Measurements from ENCODE around the gene ABTB2.

DNA sequence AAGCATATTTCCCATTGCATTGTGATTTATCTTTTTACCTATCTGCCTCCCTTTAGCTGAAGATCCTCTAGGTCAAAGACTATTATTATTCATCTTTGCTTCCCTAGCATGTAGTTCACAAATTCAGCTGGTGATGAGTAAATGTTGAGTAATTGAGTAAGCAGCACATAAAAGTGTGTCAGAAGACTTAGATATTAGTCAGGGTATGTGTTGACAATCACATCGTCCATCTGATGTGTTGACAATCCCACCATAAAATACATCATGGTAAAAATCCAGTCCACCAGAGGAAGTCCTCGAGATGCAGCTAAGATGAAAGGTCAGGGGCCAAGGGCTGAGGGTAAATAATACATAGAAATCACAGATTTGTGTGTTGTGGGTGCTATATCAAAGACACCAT is 22.9 kb upstream of the ABTB2 start:
- TF ChIP-seq, protein P1, sequence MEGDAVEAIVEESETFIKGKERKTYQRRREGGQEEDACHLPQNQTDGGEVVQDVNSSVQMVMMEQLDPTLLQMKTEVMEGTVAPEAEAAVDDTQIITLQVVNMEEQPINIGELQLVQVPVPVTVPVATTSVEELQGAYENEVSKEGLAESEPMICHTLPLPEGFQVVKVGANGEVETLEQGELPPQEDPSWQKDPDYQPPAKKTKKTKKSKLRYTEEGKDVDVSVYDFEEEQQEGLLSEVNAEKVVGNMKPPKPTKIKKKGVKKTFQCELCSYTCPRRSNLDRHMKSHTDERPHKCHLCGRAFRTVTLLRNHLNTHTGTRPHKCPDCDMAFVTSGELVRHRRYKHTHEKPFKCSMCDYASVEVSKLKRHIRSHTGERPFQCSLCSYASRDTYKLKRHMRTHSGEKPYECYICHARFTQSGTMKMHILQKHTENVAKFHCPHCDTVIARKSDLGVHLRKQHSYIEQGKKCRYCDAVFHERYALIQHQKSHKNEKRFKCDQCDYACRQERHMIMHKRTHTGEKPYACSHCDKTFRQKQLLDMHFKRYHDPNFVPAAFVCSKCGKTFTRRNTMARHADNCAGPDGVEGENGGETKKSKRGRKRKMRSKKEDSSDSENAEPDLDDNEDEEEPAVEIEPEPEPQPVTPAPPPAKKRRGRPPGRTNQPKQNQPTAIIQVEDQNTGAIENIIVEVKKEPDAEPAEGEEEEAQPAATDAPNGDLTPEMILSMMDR (IDR thresholded peaks at IDR 0.05): no peak
- TF ChIP-seq, protein P2, sequence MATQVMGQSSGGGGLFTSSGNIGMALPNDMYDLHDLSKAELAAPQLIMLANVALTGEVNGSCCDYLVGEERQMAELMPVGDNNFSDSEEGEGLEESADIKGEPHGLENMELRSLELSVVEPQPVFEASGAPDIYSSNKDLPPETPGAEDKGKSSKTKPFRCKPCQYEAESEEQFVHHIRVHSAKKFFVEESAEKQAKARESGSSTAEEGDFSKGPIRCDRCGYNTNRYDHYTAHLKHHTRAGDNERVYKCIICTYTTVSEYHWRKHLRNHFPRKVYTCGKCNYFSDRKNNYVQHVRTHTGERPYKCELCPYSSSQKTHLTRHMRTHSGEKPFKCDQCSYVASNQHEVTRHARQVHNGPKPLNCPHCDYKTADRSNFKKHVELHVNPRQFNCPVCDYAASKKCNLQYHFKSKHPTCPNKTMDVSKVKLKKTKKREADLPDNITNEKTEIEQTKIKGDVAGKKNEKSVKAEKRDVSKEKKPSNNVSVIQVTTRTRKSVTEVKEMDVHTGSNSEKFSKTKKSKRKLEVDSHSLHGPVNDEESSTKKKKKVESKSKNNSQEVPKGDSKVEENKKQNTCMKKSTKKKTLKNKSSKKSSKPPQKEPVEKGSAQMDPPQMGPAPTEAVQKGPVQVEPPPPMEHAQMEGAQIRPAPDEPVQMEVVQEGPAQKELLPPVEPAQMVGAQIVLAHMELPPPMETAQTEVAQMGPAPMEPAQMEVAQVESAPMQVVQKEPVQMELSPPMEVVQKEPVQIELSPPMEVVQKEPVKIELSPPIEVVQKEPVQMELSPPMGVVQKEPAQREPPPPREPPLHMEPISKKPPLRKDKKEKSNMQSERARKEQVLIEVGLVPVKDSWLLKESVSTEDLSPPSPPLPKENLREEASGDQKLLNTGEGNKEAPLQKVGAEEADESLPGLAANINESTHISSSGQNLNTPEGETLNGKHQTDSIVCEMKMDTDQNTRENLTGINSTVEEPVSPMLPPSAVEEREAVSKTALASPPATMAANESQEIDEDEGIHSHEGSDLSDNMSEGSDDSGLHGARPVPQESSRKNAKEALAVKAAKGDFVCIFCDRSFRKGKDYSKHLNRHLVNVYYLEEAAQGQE (IDR thresholded peaks at IDR 0.05; ENCODE audit: low read depth, low read length): no peak
- no peak for TF ChIP-seq YY1 (IDR thresholded peaks at IDR 0.05; ENCODE audit: low read depth)

Measured in SK-N-SH (cell line).